CD1c-positive myeloid dendritic cell (primary cell): ENCODE results near the gene NT5DC1.

Experiments used
- DNase-seq: peaks from one replicate; pipeline ENCODE4 v3.0.0-alpha.2; 2016; ENCODE audit errors: extremely low spot score

Gene NT5DC1

GRCh38 chr6:116100419-116101301 is at the start of gene NT5DC1:
NT5DC1 (plus strand) TSS chr6:116100853; CDS start chr6:116100931, 78 bp downstream.
- DNase-seq: peak; percentile 79

GRCh38 chr6:116051244-116051643 is 49.4 kb upstream of the NT5DC1 start:
- no peak for DNase-seq

GRCh38 chr6:116055513-116055912 is 45.1 kb upstream of the NT5DC1 start:
- no peak for DNase-seq

DNA sequence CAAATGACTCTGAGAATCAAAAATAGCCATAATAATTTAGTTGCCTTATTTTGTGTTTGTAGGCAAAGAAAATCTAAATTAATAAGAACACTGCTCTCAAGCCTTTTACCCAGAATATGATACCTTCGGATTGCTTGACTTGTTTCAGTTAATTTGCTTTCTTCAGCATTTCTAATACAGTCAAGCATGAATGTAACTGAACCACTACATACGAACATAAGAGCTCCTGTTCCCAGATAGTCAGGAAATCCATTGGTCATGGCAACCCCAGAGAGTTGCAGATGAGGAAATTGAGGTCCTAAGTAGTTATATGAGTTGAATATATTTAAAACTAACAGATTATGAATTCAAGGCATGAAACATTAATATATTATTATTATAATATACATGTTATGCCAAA is 42.9 kb upstream of the NT5DC1 start:
- DNase-seq: no peak

- DNase-seq: peak; percentile 15
Measured at GRCh38 chr6:116059713-116060571, 40.7 kb upstream of the NT5DC1 start.

GRCh38 chr6:116060572-116061283 is 39.9 kb upstream of the NT5DC1 start, which contains the start of gene FRK:
FRK (minus strand) TSS chr6:116060891; CDS start chr6:116060311, 580 bp downstream.
- no peak for DNase-seq

GRCh38 chr6:116062496-116062895 is 38.2 kb upstream of the NT5DC1 start:
- DNase-seq: no peak

GRCh38 chr6:116064666-116065065 is 36.0 kb upstream of the NT5DC1 start:
- DNase-seq: no peak

DNA sequence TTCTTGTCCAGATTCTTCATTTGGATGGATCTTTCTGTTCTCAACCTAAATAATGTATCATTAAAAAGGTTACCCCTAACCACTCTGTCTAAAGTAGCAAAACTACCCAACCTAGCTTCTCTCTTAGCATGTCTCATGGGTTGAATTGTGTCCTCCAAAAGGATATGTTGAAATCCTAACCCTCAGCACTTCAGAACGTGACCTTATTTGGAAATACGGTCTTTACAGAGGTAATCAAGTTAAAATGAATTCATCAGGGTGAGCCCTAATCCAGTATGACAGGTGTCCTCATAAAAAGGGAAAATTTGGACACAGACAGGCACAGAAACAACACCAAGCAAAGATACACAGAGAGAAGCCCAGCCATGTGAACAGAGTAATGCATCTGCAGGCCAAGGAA is 33.9 kb upstream of the NT5DC1 start:
- DNase-seq: no peak

- DNase-seq: no peak
Measured at GRCh38 chr6:116070101-116070500, 30.6 kb upstream of the NT5DC1 start.

GRCh38 chr6:116070616-116071389 is 29.9 kb upstream of the NT5DC1 start:
- no peak for DNase-seq

- DNase-seq: no peak
Measured at GRCh38 chr6:116072368-116072767, 28.3 kb upstream of the NT5DC1 start.

DNA sequence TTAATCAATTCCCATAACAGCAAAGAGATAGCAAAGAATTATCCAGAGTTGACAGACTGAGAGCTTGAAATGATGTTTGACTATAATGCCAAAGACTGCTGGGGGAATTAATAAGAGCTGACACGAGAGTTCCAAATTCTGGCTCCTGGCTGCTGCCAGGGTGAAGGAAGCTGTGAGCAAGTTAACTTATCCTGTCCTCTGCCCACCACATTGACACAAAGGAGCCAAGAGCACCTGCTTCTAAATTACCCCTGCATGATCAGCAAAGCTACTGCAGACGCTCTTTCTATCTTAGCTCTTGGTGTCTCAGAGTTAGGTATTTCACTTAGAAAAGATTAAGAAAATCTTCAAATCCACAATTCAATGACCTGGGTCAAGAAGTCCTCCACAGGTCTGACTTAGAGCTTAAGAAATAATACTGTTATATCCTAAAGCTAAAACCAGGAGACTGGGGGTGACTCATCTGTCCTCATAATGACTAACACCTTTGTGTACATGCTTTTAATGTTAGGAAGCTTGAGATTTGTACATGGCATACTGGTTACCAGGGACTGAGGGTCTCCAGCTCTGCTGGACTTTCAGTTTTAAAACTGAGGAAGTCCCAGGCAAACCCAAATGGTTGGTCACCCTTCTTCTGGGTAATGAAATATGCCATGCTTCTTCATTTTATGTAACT is 26.8 kb upstream of the NT5DC1 start:
- DNase-seq: no peak

DNA sequence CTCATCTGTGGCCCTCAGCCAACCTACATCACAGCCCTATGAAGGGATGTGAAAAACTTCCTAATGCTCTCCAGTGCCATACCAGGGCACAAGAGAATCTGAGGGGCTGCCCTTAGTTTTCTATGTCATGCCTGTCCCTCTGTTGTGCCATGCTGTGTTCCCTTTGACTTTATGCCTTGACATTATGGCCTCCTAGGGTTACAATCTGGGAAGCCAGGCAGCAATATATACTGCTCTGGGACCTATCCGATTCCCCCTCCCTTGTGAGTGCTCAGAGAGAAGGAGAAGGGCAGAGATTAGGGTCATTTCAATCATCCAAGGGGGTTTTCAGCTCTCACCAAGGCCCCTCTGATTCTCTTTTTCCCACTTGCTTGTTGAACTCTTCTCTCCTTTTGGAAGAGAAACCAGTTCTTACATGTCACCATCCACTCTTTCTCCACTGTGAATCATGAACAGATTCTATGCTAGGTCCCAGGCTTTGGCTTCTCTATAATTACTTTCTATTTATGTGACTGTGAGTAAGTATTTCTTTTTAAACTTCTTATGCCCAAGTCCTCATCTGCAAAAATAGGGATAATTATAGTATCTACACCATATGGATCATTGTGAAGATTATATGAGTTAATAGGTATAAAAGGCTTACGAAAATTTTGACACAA is 25.8 kb upstream of the NT5DC1 start:
- DNase-seq: no peak

DNA sequence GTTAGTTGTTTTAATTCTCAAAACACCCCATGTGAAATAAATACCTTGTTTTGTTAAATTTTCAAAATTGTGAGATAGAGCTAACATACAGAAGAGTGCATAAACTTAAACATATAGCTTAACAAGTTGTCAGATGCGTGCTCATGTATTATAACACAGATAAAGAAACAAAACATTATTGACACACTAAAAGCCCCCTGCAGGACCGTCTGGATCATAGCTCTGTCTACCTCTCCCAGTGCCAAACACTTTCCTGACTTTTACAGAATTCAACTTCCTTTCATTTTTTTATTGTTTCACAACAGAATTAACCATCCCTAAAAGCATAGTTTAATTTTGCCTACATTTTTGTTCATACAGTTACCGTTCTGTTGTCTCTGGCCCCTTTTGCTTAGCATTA is 22.1 kb upstream of the NT5DC1 start:
- DNase-seq: no peak

DNA sequence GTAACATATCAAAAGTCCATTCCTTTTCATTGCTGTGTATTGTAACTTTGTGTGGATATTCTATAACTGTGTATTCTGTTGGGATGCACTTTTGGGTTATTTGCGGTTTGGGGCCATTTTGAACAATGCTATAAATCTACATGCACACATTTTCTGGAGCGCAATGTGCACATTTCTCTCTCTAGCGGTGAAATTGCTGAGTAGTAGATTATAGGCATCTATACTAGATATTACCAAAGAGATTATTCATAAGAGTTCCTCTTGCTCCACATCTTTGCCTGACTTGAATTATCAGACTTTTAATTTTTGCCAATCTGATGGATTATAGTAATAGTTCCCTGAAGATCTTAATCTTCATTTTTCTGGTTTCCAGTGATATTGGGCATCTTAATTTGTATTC is 21.7 kb upstream of the NT5DC1 start:
- DNase-seq: no peak

GRCh38 chr6:116083052-116083451 is 17.6 kb upstream of the NT5DC1 start:
- no peak for DNase-seq

GRCh38 chr6:116084284-116084683 is 16.4 kb upstream of the NT5DC1 start:
- DNase-seq: no peak

DNA sequence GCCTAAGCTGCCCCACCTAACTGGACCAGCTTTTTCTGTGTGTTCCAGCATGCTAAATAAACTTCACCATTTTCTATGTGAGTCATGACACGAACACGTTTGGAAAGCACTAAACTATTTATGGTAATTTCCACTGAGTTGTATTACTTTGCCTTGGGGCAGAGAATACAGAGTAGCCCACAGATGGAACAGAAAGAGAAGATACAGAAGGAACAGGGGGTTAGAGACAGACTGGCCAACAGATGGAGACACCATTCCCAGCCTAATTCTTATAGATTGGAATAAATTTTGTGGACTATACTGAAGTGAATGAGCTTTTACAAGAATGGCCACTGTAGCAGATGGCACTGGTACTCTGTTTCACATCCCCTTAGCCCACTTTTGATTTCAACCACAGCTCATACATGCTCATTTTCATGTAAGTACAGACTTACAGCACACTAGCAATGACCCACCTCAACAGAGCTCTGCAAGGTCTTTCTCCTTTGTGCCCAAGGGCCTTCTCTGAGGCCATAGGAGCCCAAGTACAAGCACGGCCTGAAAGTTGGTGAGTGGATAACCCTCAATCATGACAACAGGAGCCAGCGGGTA is 13.1 kb upstream of the NT5DC1 start:
- no peak for DNase-seq

DNA sequence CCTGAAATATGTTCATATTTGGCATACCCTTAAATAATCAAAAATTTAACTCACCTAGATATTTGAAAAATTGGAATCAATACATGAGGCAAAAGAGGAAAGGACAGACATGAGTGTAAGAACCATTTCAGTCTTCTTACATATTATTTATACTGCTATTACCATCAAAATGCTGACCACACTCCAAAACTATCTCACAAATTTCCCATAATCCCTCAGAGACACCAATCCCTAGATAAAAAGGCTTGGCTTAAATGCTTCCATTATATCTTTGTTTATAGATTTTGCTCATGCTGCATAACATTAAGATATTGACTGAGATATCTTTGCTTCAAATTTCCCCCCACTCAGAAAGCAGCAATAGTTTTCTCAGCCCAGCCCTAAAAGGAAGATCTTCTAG is 11.7 kb upstream of the NT5DC1 start:
- DNase-seq: no peak
